A673 (cell line): Measurements from ENCODE around the gene ACY1. TPM values are rescaled to one million over a fixed set of nuclear protein-coding genes. Genes with fewer than 3 reads are reported as not detected.

Experiments used
- BruUV-seq: library from RNA; stranded (reverse); fragments of 400-500 nt; replicated peaks from 2 replicates; lab custom pipeline; 2021; lab: Mats Ljungman, UMichigan
- CTCF ChIA-PET: fragments of 300-600 bp; sonication (Branson Sonifier 250); formaldehyde crosslinking; loops from one replicate; lab custom pipeline; 2022; ENCODE audit warnings: antibody characterized with exemption; lab: Charles Lee
- POLR2A ChIA-PET: fragments of 300-600 bp; sonication (Branson Sonifier 250); formaldehyde crosslinking; loops from one replicate; lab custom pipeline; 2022; ENCODE audit warnings: antibody characterized with exemption; ENCODE audit not compliant: low non-redundant PET; lab: Charles Lee
- DNase-seq: peaks from one replicate; pipeline ENCODE4 v3.0.0-alpha.2; 2015; ENCODE audit warnings: low spot score
- H3K27ac ChIP-seq: fragments of 200-600 bp; sonication (generic); 2 replicates; pipeline ENCODE4 v1.5.1; 2016; ENCODE audit warnings: mixed run types, low read depth, mild to moderate bottlenecking, mixed read lengths, antibody characterized with exemption, low read length; ENCODE audit not compliant: poor library complexity, severe bottlenecking
- H3K27me3 ChIP-seq: fragments of 200-600 bp; sonication (generic); replicated peaks from 2 replicates; pipeline ENCODE4 v1.6.1; 2017; ENCODE audit warnings: mixed run types, low read depth, mild to moderate bottlenecking, mixed read lengths, antibody characterized with exemption, low read length; ENCODE audit not compliant: insufficient read depth, poor library complexity
- H3K36me3 ChIP-seq: fragments of 200-600 bp; sonication (generic); 2 replicates; pipeline ENCODE4 v1.6.1; 2016; ENCODE audit warnings: mixed run types, mild to moderate bottlenecking, mixed read lengths, antibody characterized with exemption, low read length; ENCODE audit not compliant: insufficient read depth, poor library complexity, severe bottlenecking
- H3K4me1 ChIP-seq: fragments of 200-600 bp; sonication (generic); 2 replicates; pipeline ENCODE4 v1.6.1; 2017; ENCODE audit warnings: mixed run types, mild to moderate bottlenecking, mixed read lengths, antibody characterized with exemption, low read length; ENCODE audit not compliant: insufficient read depth, poor library complexity, severe bottlenecking
- H3K4me3 ChIP-seq: fragments of 200-600 bp; sonication (generic); 2 replicates; pipeline ENCODE4 v1.5.1; 2016; ENCODE audit warnings: low read depth, mixed run types, mild to moderate bottlenecking, mixed read lengths, low read length; ENCODE audit not compliant: poor library complexity, severe bottlenecking
- H3K9me3 ChIP-seq: fragments of 200-600 bp; sonication (generic); 2 replicates; pipeline ENCODE4 v1.6.1; 2016; ENCODE audit warnings: mixed run types, low read depth, mild to moderate bottlenecking, mixed read lengths, antibody characterized with exemption, low read length; ENCODE audit not compliant: poor library complexity, severe bottlenecking
- EZH2 ChIP-seq: fragments of 200-600 bp; sonication (generic); IDR thresholded peaks from 2 replicates; pipeline ENCODE4 v1.6.1; 2017; ENCODE audit warnings: borderline replicate concordance, low read depth, mild to moderate bottlenecking, mixed read lengths, antibody characterized with exemption, low read length; ENCODE audit not compliant: poor library complexity, severe bottlenecking
- intact Hi-C: fragments of 100-400 bp; cut with micrococcal nuclease; formaldehyde crosslinking; loops from one replicate; pipeline ENCODE4 v1.10.0; 2022; ENCODE audit not compliant: unreplicated experiment
- total RNA-seq: library from RNA; stranded (reverse); gene quantifications from 2 replicates; pipeline ENCODE4 v1.2.3, GENCODE V29; 2021
- TF ChIP-seq, protein P1 (sequence below): fragments of 300-800, 200-600 bp; sonication (generic); conservative IDR thresholded peaks from 2 replicates; pipeline ENCODE4 v1.5.1; 2017; ENCODE audit warnings: low read depth, mild to moderate bottlenecking, antibody characterized with exemption, low read length, moderate library complexity, mixed read lengths

Gene ACY1
- total RNA-seq, 1 experiment from 2014 or later: 6.4 TPM

DNA sequence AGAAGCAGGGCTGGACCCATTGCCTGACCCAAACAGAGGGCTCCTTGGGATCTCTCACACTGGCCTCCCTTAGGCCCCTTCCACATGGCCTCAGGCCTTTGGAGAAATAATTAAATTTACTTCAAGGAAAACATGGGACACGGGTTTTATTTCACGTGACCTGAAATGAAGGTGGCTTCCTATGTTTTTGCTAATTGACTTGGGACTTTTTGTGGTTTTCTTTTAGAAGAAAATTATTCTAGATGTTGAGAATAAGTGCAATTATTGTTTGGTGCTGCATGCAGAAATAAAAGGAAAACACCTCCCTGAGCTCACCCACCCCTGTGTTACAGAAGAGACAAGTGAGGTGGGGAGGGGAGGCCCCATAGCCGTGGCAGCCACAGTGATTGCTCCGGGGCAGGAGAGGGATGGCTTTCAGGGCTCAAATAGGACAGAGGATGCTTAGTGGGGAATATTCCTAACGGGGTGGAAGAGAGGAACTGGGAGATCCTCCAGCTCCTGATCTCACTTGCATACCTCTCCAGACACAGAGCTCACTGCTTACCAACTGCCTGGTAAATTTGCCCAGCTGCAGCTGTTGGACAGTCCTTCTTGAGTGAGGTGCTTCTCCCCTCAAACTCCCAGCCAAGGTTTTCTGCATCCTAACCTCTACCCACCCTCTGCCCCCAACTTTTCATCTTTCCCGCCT is 41.6 kb downstream of the ACY1 start:
- CTCF ChIA-PET: no interaction called here
- POLR2A ChIA-PET: no interaction called here
- TF ChIP-seq, protein P1, sequence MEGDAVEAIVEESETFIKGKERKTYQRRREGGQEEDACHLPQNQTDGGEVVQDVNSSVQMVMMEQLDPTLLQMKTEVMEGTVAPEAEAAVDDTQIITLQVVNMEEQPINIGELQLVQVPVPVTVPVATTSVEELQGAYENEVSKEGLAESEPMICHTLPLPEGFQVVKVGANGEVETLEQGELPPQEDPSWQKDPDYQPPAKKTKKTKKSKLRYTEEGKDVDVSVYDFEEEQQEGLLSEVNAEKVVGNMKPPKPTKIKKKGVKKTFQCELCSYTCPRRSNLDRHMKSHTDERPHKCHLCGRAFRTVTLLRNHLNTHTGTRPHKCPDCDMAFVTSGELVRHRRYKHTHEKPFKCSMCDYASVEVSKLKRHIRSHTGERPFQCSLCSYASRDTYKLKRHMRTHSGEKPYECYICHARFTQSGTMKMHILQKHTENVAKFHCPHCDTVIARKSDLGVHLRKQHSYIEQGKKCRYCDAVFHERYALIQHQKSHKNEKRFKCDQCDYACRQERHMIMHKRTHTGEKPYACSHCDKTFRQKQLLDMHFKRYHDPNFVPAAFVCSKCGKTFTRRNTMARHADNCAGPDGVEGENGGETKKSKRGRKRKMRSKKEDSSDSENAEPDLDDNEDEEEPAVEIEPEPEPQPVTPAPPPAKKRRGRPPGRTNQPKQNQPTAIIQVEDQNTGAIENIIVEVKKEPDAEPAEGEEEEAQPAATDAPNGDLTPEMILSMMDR: no peak
- no peak for TF ChIP-seq EZH2
- H3K27ac ChIP-seq: no peak overlapping the region
- no peak overlapping the region for H3K4me3 ChIP-seq
- H3K4me1 ChIP-seq: peaks cover 10% of the 10 kb centered on the region
- no peak for DNase-seq
- H3K36me3 ChIP-seq: no peaks in the 10 kb centered on the region
- no peaks in the 10 kb centered on the region for H3K27me3 ChIP-seq
- no TSS peak for BruUV-seq
- intact Hi-C loops: no loop called here
- no peaks in the 10 kb centered on the region for H3K9me3 ChIP-seq

DNA sequence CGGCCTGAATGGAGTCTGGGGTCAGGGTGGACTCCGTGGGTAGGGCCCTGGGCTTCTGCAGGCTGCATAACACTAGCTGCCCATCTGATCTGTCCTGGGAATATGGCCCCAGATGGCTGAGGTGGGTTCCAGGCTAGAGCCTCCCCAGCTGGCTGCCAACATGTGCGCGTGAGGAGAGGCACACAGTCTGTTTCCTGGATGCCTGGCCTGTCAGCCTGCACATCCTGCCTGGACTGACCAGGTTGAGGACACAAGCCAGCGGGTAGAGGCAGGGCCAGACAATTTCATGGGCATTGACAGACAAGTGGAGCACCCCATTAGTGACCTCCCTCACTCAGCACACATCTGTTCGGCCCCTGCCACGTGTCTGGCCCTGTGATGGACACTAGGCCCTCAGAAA is 42.1 kb downstream of the ACY1 start:
- TF ChIP-seq, protein P1: no peak
- Histone ChIP-seq H3K27me3 (no peaks in the 10 kb centered on the region), H3K4me3 (no peak overlapping the region), H3K36me3 (no peaks in the 10 kb centered on the region), H3K9me3 (no peaks in the 10 kb centered on the region), H3K27ac (no peak overlapping the region), H3K4me1 (peaks cover 10% of the 10 kb centered on the region)
- CTCF ChIA-PET: no interaction called here
- intact Hi-C loops: no loop called here
- BruUV-seq: no TSS peak
- no peak for DNase-seq
- POLR2A ChIA-PET: no interaction called here

DNA sequence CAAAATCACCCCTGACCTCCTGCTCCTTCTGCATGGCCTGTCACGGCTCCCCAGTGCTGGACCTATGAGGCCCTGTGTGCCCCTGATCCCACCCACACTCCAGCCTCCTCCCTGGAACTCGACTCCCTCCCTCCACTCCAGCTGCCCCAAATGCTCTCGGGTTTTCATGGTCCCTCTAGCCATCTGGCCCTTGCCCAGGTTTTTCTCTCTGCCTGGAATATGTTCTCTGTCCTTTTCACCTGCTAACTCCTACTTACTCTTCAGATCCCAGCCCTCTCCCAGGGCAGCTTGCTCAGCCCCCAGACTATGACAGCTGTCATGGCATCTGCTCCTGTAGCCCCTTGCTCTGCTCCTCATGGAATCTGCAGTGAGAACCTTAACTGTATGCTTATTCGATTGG is 42.7 kb downstream of the ACY1 start:
- ChIA-PET POLR2A (no interaction called here), CTCF (no interaction called here)
- Histone ChIP-seq H3K27me3 (no peaks in the 10 kb centered on the region), H3K4me3 (no peak overlapping the region), H3K36me3 (no peaks in the 10 kb centered on the region), H3K27ac (no peak overlapping the region), H3K9me3 (no peaks in the 10 kb centered on the region), H3K4me1 (peaks cover 10% of the 10 kb centered on the region)
- no peak for DNase-seq
- TF ChIP-seq EZH2: no peak
- TF ChIP-seq, protein P1: no peak
- BruUV-seq: no TSS peak
- intact Hi-C loops: no loop called here
